GM13977 (cell line): ENCODE results near the gene POLDIP2.

Source experiments
- DNase-seq: peaks from one replicate; pipeline ENCODE4 v3.0.0; 2012; ENCODE audit warnings: low spot score
- in situ Hi-C: fragments of 300-500 bp; cut with MboI; formaldehyde crosslinking; loops from one replicate; pipeline ENCODE4 v1.12.0; 2022; ENCODE audit warnings: low sequenced_read_pairs, low pct_unique_long_range_greater_than_20kb, mixed read lengths, inconsistent platforms; ENCODE audit not compliant: unreplicated experiment
- TF ChIP-seq, protein P1 (sequence below): IDR thresholded peaks from 2 replicates; pipeline ENCODE4 v1.5.1; 2012; ENCODE audit warnings: mild to moderate bottlenecking, control low read depth; ENCODE audit not compliant: insufficient read depth; ENCODE audit errors: extremely low read depth, missing control alignments

POLDIP2 gene

DNA sequence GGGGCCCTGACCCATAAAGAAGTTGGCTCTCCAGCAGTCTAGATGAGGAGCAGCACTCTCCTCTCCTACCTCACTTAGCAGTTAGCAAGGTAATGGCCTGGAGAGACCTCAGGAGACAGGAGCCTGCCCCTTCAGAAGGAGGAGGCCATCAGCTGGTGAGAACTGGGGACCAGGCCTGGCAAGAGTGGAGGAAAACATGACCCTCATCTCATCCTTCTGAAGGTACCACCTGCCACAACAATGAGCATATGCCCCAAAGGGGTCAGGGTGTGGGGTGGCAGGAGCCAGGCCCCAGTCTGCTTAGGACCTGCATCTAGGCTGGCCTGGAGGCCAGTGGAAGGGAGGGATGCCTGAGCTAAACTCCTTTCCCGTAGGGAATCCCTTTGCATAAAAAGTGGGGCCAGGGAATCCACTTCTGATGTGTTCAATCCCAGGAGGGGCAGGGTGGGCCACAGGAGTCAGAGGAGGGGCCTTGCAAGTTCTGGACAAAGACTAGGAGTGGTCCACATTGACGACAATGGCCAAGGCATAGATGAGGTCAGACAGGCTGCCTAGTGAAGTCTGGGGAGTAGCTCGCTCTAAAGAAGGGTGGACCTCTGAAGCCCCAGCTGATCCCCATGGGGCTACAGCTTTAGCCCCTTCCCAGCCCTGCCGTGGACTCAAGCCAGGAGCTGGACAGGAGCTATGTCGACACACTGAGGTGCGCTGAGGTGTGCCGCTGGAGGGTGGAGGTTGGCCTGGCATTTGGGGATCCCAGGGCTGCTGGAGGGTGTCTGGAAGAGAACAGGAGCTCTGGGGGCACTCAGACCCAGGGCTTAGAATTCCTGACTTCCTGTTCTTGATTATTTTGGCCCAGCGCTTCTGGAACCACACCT is 6.7 kb upstream of the POLDIP2 start:
- in situ Hi-C loops, result no loop called here
- TF ChIP-seq, protein P1, sequence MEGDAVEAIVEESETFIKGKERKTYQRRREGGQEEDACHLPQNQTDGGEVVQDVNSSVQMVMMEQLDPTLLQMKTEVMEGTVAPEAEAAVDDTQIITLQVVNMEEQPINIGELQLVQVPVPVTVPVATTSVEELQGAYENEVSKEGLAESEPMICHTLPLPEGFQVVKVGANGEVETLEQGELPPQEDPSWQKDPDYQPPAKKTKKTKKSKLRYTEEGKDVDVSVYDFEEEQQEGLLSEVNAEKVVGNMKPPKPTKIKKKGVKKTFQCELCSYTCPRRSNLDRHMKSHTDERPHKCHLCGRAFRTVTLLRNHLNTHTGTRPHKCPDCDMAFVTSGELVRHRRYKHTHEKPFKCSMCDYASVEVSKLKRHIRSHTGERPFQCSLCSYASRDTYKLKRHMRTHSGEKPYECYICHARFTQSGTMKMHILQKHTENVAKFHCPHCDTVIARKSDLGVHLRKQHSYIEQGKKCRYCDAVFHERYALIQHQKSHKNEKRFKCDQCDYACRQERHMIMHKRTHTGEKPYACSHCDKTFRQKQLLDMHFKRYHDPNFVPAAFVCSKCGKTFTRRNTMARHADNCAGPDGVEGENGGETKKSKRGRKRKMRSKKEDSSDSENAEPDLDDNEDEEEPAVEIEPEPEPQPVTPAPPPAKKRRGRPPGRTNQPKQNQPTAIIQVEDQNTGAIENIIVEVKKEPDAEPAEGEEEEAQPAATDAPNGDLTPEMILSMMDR, result no peak
- no peak for DNase-seq

DNA sequence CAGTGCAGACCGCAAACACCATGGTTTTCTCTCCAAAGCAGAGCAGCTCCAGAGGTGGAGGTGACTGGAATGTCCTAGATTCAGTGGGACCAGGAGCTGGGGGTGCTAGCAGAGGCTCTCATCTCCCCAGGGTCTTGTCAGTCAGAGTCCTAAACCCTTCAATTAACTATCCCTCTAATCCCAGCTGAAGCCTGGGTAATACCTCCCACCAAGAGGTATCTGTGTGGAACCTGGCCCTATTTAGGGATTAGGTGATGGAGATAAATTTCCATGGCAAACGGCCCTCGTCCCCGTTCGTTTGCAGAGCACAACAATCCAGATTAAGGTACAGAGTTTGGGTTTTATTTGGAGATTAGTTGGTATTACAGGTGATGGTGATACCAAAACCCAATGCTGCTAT is 5.9 kb upstream of the POLDIP2 start:
- in situ Hi-C loops, result no loop called here
- TF ChIP-seq, protein P1, result no peak
- DNase-seq, result no peak

DNA sequence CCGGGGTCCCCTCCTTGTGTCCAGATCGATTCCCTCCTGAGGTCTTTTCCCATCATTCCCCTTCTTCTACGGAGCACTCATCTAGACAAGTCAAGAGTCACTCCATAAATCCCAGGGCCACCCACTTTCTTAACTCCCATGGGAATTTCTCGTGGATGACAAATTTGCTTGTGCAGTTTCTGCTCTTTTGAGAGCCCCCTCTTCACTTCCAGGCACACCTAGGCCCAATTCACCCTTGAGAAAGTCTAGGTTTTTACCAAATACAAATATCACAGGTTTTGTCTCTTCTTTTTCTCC is 522 bp upstream of the POLDIP2 start:
- TF ChIP-seq, protein P1, result no peak
- in situ Hi-C loops, result no loop called here
- no peak for DNase-seq

DNA sequence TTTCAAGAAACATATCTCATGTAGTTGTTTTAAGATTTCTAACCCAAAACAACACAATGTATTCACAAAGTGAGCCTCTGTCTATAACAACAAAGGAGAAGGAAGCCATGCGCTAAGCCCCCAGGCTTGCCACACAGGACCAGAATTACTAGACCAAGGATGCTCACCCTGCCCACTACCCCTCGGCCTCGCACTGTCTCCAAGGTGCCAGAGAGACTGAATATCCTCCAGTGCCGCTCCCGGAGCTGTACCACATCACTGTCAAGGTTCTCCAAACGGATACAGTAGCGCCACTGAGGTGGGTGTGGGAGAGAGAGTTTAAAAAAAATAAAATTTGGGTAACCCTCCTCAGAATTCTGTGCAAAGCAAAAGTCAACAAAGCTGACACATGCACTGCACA is 7.1 kb downstream of the POLDIP2 start:
- DNase-seq, result no peak
- TF ChIP-seq, protein P1, result no peak
- in situ Hi-C loops, result no loop called here

DNA sequence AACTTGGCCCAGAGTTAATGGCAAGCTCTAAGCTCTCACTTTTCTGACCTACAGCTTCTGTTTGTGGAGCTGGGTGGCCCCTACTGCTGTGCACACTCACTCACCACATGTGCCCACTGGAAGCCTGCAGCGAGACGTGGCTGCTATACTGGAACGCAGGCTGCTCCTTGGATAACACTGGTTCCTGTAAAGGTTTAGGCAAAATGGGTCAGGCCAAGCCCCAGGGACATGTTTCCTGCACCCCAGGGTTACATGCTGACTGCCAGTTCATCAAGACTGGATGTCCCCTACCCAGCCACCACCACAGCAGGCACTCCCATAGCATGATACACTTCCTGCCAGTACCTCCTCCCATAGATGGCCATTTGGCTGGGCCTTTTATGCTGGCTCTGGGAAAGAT is 8.3 kb downstream of the POLDIP2 start:
- TF ChIP-seq, protein P1, result no peak
- no peak for DNase-seq
- in situ Hi-C loops, result no loop called here

DNA sequence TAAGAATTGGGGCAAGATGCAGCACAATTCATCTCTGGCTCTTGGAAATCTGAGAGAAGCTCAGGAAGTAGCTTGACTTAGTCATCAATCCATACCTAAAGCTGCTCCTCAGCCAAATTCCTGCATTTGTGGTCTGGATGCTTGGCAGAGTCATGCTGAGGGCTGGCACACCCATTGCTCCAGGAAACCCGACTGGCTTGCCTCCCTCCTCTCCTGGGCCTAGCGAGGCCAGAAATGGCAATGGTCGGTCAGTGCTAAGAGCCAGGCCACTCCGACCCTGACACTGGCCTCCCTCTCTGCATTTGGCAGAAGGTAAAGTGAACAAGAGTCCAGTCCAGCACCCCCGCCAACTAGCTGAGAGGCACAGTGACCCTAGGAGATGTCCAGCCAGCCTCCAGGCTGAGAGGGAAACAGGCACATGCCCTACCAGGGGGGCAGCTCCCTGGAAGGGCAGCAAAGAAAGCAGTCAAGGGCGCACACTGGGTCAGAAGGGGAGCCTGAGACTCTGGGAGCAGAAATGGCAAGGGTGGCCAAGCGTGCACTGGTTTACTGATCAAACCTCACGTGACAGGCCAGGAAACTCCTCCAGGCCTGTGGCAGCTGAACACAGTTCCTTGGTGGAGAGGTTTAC is 10.0 kb downstream of the POLDIP2 start:
- no peak for DNase-seq
- in situ Hi-C loops, result no loop called here
- TF ChIP-seq, protein P1, result no peak
